Caco-2 (cell line): Measurements from ENCODE around the gene DTNB. TPM values are rescaled to one million over a fixed set of nuclear protein-coding genes. Genes with fewer than 3 reads are reported as not detected.

Source experiments
- BruUV-seq: library from RNA; stranded (reverse); fragments of 400-500 nt; replicated peaks from 2 replicates; lab custom pipeline; 2021; lab: Mats Ljungman, UMichigan
- CTCF ChIA-PET: fragments of 300-600 bp; sonication (Branson Sonifier 250); formaldehyde crosslinking; loops from one replicate; lab custom pipeline; 2022; ENCODE audit warnings: antibody characterized with exemption; lab: Charles Lee
- POLR2A ChIA-PET: fragments of 300-600 bp; sonication (Branson Sonifier 250); formaldehyde crosslinking; loops from one replicate; lab custom pipeline; 2022; ENCODE audit warnings: antibody characterized with exemption; lab: Charles Lee
- DNase-seq, 2 experiments: peaks; one replicate each; pipeline versions ENCODE4 v3.0.0 to v3.0.0-alpha.2; 2020 to 2022
- H3K27me3 ChIP-seq: replicated peaks from 2 replicates; pipeline ENCODE4 v1.6.0; 2011; ENCODE audit warnings: low read length; ENCODE audit not compliant: control insufficient read depth, insufficient read depth
- H3K36me3 ChIP-seq: 2 replicates; pipeline ENCODE4 v1.5.1; 2011; ENCODE audit warnings: low read length; ENCODE audit not compliant: control insufficient read depth, insufficient read depth
- H3K4me1 ChIP-seq: fragments of 250-450 bp; sonication (Bioruptor Pico); 2 replicates; pipeline ENCODE4 v1.5.1; 2020; ENCODE audit warnings: mild to moderate bottlenecking
- H3K4me3 ChIP-seq: 2 replicates; pipeline ENCODE4 v1.5.1; 2011; ENCODE audit warnings: low read depth, mild to moderate bottlenecking, control low read depth, low read length
- H3K9me3 ChIP-seq: fragments of 250-450 bp; sonication (Bioruptor Pico); 2 replicates; pipeline ENCODE4 v1.5.1; 2020; ENCODE audit warnings: mild to moderate bottlenecking, moderate library complexity
- H3K27ac Mint-ChIP-seq: one replicate; pipeline ENCODE4 v1.8.0; 2022; ENCODE audit warnings: mixed read lengths; ENCODE audit not compliant: unreplicated experiment
- H3K27me3 Mint-ChIP-seq: one replicate; pipeline ENCODE4 v1.8.0; 2022; ENCODE audit warnings: mixed read lengths; ENCODE audit not compliant: insufficient read depth, unreplicated experiment
- H3K36me3 Mint-ChIP-seq: one replicate; pipeline ENCODE4 v1.8.0; 2022; ENCODE audit warnings: mild to moderate bottlenecking, mixed read lengths; ENCODE audit not compliant: insufficient read depth, unreplicated experiment
- H3K4me1 Mint-ChIP-seq: one replicate; pipeline ENCODE4 v1.8.0; 2022; ENCODE audit warnings: low read depth, mixed read lengths; ENCODE audit not compliant: unreplicated experiment
- H3K4me3 Mint-ChIP-seq: one replicate; pipeline ENCODE4 v1.8.0; 2022; ENCODE audit warnings: mild to moderate bottlenecking, moderate library complexity, mixed read lengths; ENCODE audit not compliant: unreplicated experiment
- H3K9me3 Mint-ChIP-seq: one replicate; pipeline ENCODE4 v1.8.0; 2022; ENCODE audit warnings: mixed read lengths; ENCODE audit not compliant: unreplicated experiment
- intact Hi-C: fragments of 100-400 bp; cut with micrococcal nuclease; formaldehyde crosslinking; loops from one replicate; pipeline ENCODE4 v1.10.0; 2022; ENCODE audit not compliant: unreplicated experiment
- total RNA-seq: library from RNA; stranded (reverse); gene quantifications from 2 replicates; pipeline ENCODE4 v1.2.3, GENCODE V29; 2022
- TF ChIP-seq, protein P1 (sequence below), 2 experiments: fragments of 200-600 bp in 1 of 2; IDR thresholded peaks; 1 replicate in 1 of 2; 2 replicates in 1 of 2; pipeline versions ENCODE4 v1.5.1 to v1.8.0; 2011 to 2022; ENCODE audit warnings: antibody characterized with exemption in 1 of 2, control low read depth in 1 of 2, inconsistent platforms in 1 of 2, low read depth in 1 of 2, low read length in 1 of 2, mild to moderate bottlenecking in 1 of 2, moderate library complexity in 1 of 2; ENCODE audit not compliant: insufficient read depth in 1 of 2, severe bottlenecking in 1 of 2, unreplicated experiment in 1 of 2

The DTNB gene
- total RNA-seq, 1 experiment from 2014 or later, result 50.4 TPM

GRCh38 chr2:25411753-25412152 is 261.6 kb downstream of the DTNB start:
- H3K36me3 Mint-ChIP-seq, result no peaks in the 10 kb centered on the region

DNA sequence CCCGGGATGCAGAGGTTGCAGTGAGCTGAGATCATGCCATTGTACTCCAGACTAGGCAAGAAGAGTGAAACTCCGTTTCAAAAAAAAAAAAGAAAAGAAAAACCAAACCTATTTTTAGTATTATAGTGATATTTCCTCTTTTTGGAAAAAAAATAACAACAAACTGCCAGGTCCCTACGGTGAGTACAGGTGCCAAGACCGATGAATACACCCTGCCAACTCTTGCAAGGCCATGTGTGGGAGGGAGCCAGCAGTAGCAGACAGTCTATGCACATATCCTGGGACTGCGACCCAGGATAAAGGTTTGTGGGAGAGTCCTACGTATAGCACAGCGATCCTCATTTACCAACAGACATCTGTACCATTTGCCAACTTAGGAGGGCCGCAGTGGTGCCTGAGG is 262.1 kb downstream of the DTNB start:
- Histone ChIP-seq H3K36me3 (no peaks in the 10 kb centered on the region; the same call in 1 of the 2 replicates), H3K4me1 (no peaks in the 10 kb centered on the region), H3K4me3 (no peak overlapping the region), H3K27me3 (no peaks in the 10 kb centered on the region), H3K9me3 (no peaks in the 10 kb centered on the region)
- Mint-ChIP-seq H3K4me3 (no peak overlapping the region), H3K36me3 (no peaks in the 10 kb centered on the region), H3K27ac (no peak overlapping the region), H3K27me3 (no peaks in the 10 kb centered on the region), H3K4me1 (no peaks in the 10 kb centered on the region), H3K9me3 (no peaks in the 10 kb centered on the region)
- TF ChIP-seq, protein P1, sequence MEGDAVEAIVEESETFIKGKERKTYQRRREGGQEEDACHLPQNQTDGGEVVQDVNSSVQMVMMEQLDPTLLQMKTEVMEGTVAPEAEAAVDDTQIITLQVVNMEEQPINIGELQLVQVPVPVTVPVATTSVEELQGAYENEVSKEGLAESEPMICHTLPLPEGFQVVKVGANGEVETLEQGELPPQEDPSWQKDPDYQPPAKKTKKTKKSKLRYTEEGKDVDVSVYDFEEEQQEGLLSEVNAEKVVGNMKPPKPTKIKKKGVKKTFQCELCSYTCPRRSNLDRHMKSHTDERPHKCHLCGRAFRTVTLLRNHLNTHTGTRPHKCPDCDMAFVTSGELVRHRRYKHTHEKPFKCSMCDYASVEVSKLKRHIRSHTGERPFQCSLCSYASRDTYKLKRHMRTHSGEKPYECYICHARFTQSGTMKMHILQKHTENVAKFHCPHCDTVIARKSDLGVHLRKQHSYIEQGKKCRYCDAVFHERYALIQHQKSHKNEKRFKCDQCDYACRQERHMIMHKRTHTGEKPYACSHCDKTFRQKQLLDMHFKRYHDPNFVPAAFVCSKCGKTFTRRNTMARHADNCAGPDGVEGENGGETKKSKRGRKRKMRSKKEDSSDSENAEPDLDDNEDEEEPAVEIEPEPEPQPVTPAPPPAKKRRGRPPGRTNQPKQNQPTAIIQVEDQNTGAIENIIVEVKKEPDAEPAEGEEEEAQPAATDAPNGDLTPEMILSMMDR (IDR thresholded peaks at IDR 0.05; ENCODE audit: insufficient read depth in 1 of 2, low read depth in 1 of 2, low read length in 1 of 2, severe bottlenecking in 1 of 2, unreplicated experiment in 1 of 2), result no peak
- ChIA-PET CTCF (no interaction called here), POLR2A (no interaction called here)
- DNase-seq, result no peak
- no TSS peak for BruUV-seq
- intact Hi-C loops, result no loop called here

More at GRCh38 chr2:25411753-25412152, 261.6 kb downstream of the DTNB start:
- Histone ChIP-seq H3K36me3 (no peaks in the 10 kb centered on the region; the same call in 1 of the 2 replicates), H3K4me3 (no peak overlapping the region), H3K4me1 (no peaks in the 10 kb centered on the region), H3K9me3 (no peaks in the 10 kb centered on the region), H3K27me3 (no peaks in the 10 kb centered on the region)
- BruUV-seq, result no TSS peak
- Mint-ChIP-seq H3K27me3 (no peaks in the 10 kb centered on the region), H3K27ac (no peak overlapping the region), H3K4me3 (no peak overlapping the region), H3K9me3 (no peaks in the 10 kb centered on the region), H3K4me1 (no peaks in the 10 kb centered on the region)
- CTCF ChIA-PET, result no interaction called here
- intact Hi-C loops, result no loop called here
- DNase-seq, result no peak
- POLR2A ChIA-PET, result no interaction called here
- TF ChIP-seq, protein P1 (IDR thresholded peaks at IDR 0.05; ENCODE audit: insufficient read depth in 1 of 2, low read depth in 1 of 2, low read length in 1 of 2, severe bottlenecking in 1 of 2, unreplicated experiment in 1 of 2), result no peak

DNA sequence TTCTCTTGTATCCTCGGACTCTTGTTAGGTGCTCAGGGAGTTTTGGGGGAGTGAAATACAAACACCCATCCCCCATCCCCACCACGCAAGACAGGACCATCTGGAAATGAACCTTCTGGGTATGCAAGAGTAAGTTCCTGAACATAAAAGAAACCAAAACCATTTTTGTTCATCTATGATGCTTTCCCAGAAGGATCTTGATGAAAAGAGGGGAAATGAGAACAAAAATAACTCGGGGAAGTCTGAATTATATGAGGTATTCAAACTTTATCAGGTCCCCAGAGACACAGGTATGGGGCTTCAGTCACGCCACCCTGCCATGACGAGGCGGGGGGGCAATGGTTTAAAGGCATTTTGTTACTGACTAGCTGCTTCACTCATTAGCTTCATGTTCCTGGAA is 263.0 kb downstream of the DTNB start:
- Histone ChIP-seq H3K4me3 (no peak overlapping the region), H3K36me3 (no peaks in the 10 kb centered on the region; the same call in none of the 2 replicates), H3K27me3 (no peaks in the 10 kb centered on the region), H3K4me1 (no peaks in the 10 kb centered on the region), H3K9me3 (no peaks in the 10 kb centered on the region)
- H3K27me3 Mint-ChIP-seq, result no peaks in the 10 kb centered on the region
- intact Hi-C loops, result no loop called here
- DNase-seq, result no peak
- no TSS peak for BruUV-seq
- H3K4me1 Mint-ChIP-seq, result no peaks in the 10 kb centered on the region
- TF ChIP-seq, protein P1 (IDR thresholded peaks at IDR 0.05; ENCODE audit: insufficient read depth in 1 of 2, low read depth in 1 of 2, low read length in 1 of 2, severe bottlenecking in 1 of 2, unreplicated experiment in 1 of 2), result no peak
- POLR2A ChIA-PET, result no interaction called here
- no peaks in the 10 kb centered on the region for H3K9me3 Mint-ChIP-seq
- no peak overlapping the region for H3K4me3 Mint-ChIP-seq
- no peak overlapping the region for H3K27ac Mint-ChIP-seq
- CTCF ChIA-PET, result no interaction called here
- no peaks in the 10 kb centered on the region for H3K36me3 Mint-ChIP-seq
